ENCODE data around the gene TTBK2.

The TTBK2 gene

DNA sequence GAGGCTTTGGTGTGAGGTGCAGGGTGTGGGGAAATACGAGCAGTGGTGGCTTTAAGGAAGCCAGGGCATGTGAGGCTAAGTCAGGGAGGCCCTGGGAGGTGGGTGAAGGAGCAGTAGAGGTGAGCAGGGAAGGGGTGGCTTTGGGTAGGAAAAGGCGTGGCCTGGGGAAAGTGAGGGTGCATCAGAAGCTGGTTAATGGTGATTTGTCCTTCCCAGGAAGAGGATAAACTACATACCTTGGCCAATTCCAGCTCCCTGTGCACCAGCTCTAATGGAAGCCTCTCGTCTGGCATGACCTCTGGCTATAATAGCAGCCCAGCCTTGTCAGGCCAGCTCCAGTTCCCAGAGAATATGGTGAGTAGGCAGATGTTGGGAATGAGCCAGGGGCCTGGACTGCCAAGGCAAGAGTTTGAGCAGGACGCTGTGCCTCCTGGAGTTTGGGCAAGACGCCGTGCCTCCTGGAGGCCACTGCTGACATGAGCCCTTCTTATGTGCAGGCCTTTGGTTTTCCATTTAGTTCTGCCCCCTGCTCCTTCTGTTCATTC, 225.0 kb downstream of the TTBK2 start:
- in situ Hi-C loops (cut with HindIII; ENCODE audit: low sequenced_read_pairs): no loop called here

DNA sequence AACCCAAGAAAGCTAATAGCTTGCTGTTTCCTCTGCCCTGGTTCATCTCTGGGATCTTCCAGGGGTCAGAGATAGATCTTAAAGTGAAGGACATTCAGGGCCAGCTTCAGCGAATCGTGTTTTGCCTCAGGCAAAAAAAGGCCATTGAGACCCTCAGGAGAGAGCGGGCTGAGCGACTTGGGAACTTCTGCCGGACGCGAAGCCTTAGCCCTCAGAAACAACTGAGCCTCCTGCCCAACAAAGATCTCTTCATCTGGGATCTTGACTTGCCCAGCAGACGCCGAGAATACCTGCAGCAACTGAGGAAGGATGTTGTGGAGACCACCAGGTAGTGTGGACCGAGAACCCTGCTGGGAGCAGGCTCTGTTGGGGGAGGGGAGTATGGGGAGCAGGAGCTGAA, 226.2 kb downstream of the TTBK2 start:
- in situ Hi-C loops (cut with HindIII; ENCODE audit: low sequenced_read_pairs): no loop called here

DNA sequence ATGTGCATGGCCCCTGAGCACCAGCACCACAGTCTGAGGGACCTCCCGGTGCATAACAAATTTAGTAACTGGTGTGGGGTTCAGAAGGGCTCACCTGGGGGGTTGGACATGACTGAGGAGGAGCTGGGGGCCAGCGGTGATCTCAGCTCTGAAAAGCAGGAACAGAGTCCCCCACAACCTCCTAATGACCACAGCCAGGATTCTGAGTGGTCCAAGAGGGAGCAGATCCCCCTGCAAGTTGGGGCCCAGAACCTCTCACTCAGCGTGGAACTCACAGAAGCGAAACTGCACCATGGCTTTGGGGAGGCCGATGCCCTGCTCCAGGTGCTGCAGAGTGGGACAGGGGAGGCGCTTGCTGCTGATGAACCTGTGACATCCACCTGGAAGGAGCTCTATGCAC, 226.6 kb downstream of the TTBK2 start:
- in situ Hi-C loops (cut with HindIII; ENCODE audit: low sequenced_read_pairs): no loop called here

DNA sequence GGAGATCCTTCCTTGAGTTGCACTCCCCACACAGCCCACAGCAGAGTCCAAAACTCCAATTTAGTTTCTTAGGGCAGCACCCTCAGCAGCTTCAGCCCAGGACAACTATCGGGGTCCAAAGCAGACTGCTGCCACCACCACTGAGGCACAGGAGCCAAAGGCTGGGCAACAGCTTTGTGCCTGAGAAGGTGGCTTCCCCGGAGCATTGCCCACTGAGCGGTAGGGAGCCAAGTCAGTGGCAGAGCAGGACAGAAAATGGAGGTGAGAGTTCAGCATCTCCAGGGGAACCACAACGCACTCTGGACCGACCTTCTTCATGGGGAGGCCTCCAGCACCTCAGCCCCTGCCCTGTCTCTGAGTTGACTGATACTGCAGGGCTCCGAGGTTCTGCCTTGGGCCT, 227.1 kb downstream of the TTBK2 start:
- in situ Hi-C loops (cut with HindIII; ENCODE audit: low sequenced_read_pairs): no loop called here

DNA sequence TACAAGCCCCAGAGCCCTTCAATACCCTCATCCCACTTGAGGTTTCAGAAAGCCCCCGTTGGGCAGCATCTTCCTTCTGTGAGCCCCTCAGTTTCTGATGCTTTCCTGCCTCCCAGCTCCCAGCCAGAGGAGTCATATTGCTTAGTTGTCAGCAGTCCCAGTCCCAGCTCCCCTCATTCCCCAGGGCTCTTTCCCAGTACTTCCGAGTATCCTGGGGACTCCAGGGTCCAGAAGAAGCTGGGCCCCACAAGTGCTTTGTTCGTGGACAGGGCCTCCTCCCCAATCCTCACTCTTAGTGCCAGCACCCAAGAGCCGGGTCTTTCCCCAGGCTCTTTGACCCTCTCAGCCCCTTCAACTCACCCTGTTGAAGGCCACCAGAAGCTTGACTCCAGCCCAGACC, 227.6 kb downstream of the TTBK2 start:
- in situ Hi-C loops (cut with HindIII; ENCODE audit: low sequenced_read_pairs): no loop called here

DNA sequence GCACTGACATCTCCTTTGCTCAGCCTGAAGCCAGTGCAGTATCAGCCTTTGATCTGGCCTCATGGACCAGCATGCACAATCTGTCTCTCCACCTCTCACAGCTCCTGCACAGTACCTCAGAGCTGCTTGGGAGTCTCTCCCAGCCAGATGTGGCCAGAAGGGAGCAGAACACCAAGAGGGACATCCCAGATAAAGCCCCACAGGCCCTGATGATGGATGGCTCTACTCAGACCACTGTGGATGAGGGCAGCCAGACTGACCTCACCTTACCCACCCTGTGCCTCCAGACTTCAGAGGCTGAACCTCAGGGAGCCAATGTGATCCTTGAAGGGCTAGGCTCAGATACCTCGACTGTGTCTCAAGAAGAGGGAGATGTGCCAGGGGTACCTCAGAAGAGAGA, 228.0 kb downstream of the TTBK2 start:
- in situ Hi-C loops (cut with HindIII; ENCODE audit: low sequenced_read_pairs): no loop called here

DNA sequence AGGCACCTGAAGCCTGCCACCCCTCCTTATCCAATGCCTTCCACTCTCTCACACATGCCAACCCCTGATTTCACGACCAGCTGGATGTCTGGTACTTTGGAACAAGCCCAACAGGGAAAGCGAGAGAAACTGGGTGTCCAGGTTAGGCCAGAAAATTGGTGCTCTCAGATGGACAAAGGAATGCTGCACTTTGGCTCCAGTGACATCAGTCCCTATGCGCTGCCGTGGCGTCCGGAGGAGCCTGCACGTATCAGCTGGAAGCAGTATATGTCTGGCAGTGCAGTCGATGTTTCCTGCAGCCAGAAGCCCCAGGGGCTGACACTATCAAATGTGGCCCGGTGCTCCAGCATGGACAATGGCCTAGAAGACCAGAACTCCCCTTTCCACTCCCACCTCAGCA, 228.8 kb downstream of the TTBK2 start:
- in situ Hi-C loops (cut with HindIII; ENCODE audit: low sequenced_read_pairs): no loop called here

DNA sequence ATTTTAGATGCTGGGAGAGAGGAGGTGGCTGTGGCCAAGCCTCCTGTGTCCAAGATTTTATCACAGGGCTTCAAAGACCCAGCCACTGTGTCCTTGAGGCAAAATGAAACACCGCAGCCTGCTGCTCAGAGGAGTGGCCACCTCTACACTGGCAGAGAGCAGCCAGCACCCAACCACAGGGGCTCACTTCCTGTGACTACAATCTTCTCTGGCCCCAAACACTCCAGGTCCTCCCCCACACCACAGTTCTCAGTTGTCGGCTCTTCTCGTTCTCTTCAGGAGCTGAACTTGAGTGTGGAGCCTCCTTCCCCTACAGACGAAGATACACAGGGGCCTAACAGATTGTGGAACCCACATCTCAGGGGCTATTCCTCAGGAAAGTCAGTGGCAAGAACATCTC, 229.3 kb downstream of the TTBK2 start:
- in situ Hi-C loops (cut with HindIII; ENCODE audit: low sequenced_read_pairs): no loop called here

All from endothelial cell of hepatic sinusoid (primary cell).